GM20431 (cell line): ENCODE data around the gene RBP2.
"Not testable (repeated sequence)": the region's sequence is repeated elsewhere in the genome, so short reads cannot be mapped to it uniquely, and the experiment has no call there.

Experiments used
- in situ Hi-C: fragments of 300-500 bp; cut with MseI, MboI; formaldehyde crosslinking; loops from one replicate; pipeline ENCODE4 v1.15.0; 2020; ENCODE audit warnings: low sequenced_read_pairs; ENCODE audit not compliant: unreplicated experiment

The RBP2 gene

GRCh38 chr3:139448104-139448503 lies 28.2 kb downstream of the RBP2 start:
- in situ Hi-C loops, result no loop called here

GRCh38 chr3:139447486-139447885 lies 28.8 kb downstream of the RBP2 start:
- in situ Hi-C loops, result no loop called here

GRCh38 chr3:139444446-139444845 lies 31.9 kb downstream of the RBP2 start:
- in situ Hi-C loops, result no loop called here

- in situ Hi-C loops, result no loop called here
Measured at GRCh38 chr3:139443186-139443585, 33.1 kb downstream of the RBP2 start.

- in situ Hi-C loops, result no loop called here
Measured at GRCh38 chr3:139441656-139442055, 34.7 kb downstream of the RBP2 start.

- in situ Hi-C loops, result no loop called here
Measured at GRCh38 chr3:139440639-139441556, 35.4 kb downstream of the RBP2 start.

GRCh38 chr3:139439278-139439677 lies 37.0 kb downstream of the RBP2 start:
- in situ Hi-C loops, result no loop called here

- in situ Hi-C loops, result no loop called here
Measured at GRCh38 chr3:139434764-139435307, 41.5 kb downstream of the RBP2 start.

- in situ Hi-C loops, result no loop called here
Measured at GRCh38 chr3:139434228-139434627, 42.1 kb downstream of the RBP2 start.

GRCh38 chr3:139433089-139433488 lies 43.2 kb downstream of the RBP2 start:
- in situ Hi-C loops, result no loop called here

- in situ Hi-C loops, result no loop called here
Measured at GRCh38 chr3:139430493-139430892, 45.8 kb downstream of the RBP2 start.

GRCh38 chr3:139427283-139428060 lies 48.8 kb downstream of the RBP2 start:
- in situ Hi-C loops, result no loop called here

- in situ Hi-C loops, result no loop called here
Measured at GRCh38 chr3:139425745-139426400, 50.4 kb downstream of the RBP2 start.

- in situ Hi-C loops, result no loop called here
Measured at GRCh38 chr3:139423232-139423631, 53.1 kb downstream of the RBP2 start.

- in situ Hi-C loops, result no loop called here
Measured at GRCh38 chr3:139421460-139421859, 54.9 kb downstream of the RBP2 start.

- in situ Hi-C loops, result no loop called here
Measured at GRCh38 chr3:139421040-139421439, 55.3 kb downstream of the RBP2 start.

GRCh38 chr3:139418144-139418543 lies 58.2 kb downstream of the RBP2 start:
- in situ Hi-C loops, result no loop called here

- in situ Hi-C loops, result no loop called here
Measured at GRCh38 chr3:139416275-139416674, 60.0 kb downstream of the RBP2 start.

GRCh38 chr3:139414608-139415224 lies 61.6 kb downstream of the RBP2 start:
- in situ Hi-C loops, result no loop called here

GRCh38 chr3:139412891-139413290 lies 63.4 kb downstream of the RBP2 start:
- in situ Hi-C loops, result not testable (repeated sequence)
